IMR-90 (cell line): Measurements from ENCODE around the gene TMEM25. TPM values are rescaled to one million over a fixed set of nuclear protein-coding genes. Genes with fewer than 3 reads are reported as not detected.
"Not testable (repeated sequence)": the region's sequence is repeated elsewhere in the genome, so short reads cannot be mapped to it uniquely, and the experiment has no call there.

ENCODE experiments used
- ATAC-seq: fragments of 200-7000 bp; cut with Tn5 transposase; 2 replicates; pipeline ENCODE4 v1.9.1; 2020; ENCODE audit warnings: low read depth, mild to moderate bottlenecking, moderate library complexity
- BruUV-seq: library from RNA; stranded (reverse); fragments of 400-500 nt; replicated peaks from 2 replicates; lab custom pipeline; 2021; lab: Mats Ljungman, UMichigan
- CTCF ChIA-PET: fragments of 300-600 bp; formaldehyde crosslinking; extraction: SDS; loops from one replicate; lab custom pipeline; 2021; ENCODE audit warnings: antibody characterized with exemption; lab: Yijun Ruan, JAX
- POLR2A ChIA-PET: fragments of 300-600 bp; sonication (Branson Sonifier 250); formaldehyde crosslinking; loops from one replicate; lab custom pipeline; 2022; ENCODE audit warnings: antibody characterized with exemption; ENCODE audit not compliant: unreplicated experiment; lab: Charles Lee
- DNase-seq: peaks from one replicate; pipeline ENCODE4 v3.0.0; 2013
- H2AFZ ChIP-seq: replicated peaks from 2 replicates; pipeline ENCODE3; 2013; ENCODE audit warnings: low read length, mild to moderate bottlenecking; ENCODE audit not compliant: poor library complexity
- H2AK5ac ChIP-seq: 2 replicates; pipeline ENCODE4 v1.6.1; 2013; ENCODE audit warnings: low read depth, low read length, inconsistent platforms
- H2AK9ac ChIP-seq: replicated peaks from 2 replicates; pipeline ENCODE3; 2013; ENCODE audit warnings: mild to moderate bottlenecking, low read depth, low read length, moderate library complexity; ENCODE audit not compliant: poor library complexity
- H2BK120ac ChIP-seq: 2 replicates; pipeline ENCODE4 v1.6.1; 2013; ENCODE audit warnings: low read depth, low read length, inconsistent platforms
- H2BK15ac ChIP-seq: 3 replicates; pipeline ENCODE4 v1.6.1; 2013; ENCODE audit warnings: low read depth, low read length, inconsistent platforms
- H2BK20ac ChIP-seq: 2 replicates; pipeline ENCODE4 v1.6.1; 2013; ENCODE audit warnings: low read depth, mild to moderate bottlenecking, inconsistent platforms, low read length, moderate library complexity
- H2BK5ac ChIP-seq: 2 replicates; pipeline ENCODE4 v1.6.1; 2013; ENCODE audit warnings: mild to moderate bottlenecking, low read depth, low read length, inconsistent platforms; ENCODE audit not compliant: poor library complexity, severe bottlenecking
- H3K14ac ChIP-seq: replicated peaks from 2 replicates; pipeline ENCODE4 v1.6.1; 2013; ENCODE audit warnings: low read depth, low read length, inconsistent platforms
- H3K18ac ChIP-seq: 2 replicates; pipeline ENCODE4 v1.6.1; 2013; ENCODE audit warnings: low read depth, low read length, control low read depth
- H3K23ac ChIP-seq: 2 replicates; pipeline ENCODE4 v1.6.1; 2013; ENCODE audit warnings: low read depth, low read length, inconsistent platforms
- H3K27ac ChIP-seq: 2 replicates; pipeline ENCODE4 v1.5.1; 2013; ENCODE audit warnings: mild to moderate bottlenecking, control low read depth, low read length; ENCODE audit not compliant: insufficient read depth
- H3K27me3 ChIP-seq: 2 replicates; pipeline ENCODE4 v1.6.1; 2013; ENCODE audit warnings: low read length; ENCODE audit not compliant: control insufficient read depth, insufficient read depth
- H3K36me3 ChIP-seq: 2 replicates; pipeline ENCODE4 v1.6.1; 2013; ENCODE audit warnings: low read length, mixed read lengths; ENCODE audit not compliant: control insufficient read depth, insufficient read depth
- H3K4ac ChIP-seq: 2 replicates; pipeline ENCODE4 v1.6.1; 2013; ENCODE audit warnings: low read depth, low read length, inconsistent platforms
- H3K4me1 ChIP-seq: 2 replicates; pipeline ENCODE4 v1.6.1; 2013; ENCODE audit warnings: low read length, mixed read lengths; ENCODE audit not compliant: control insufficient read depth, insufficient read depth
- H3K4me2 ChIP-seq: 2 replicates; pipeline ENCODE4 v1.6.1; 2013; ENCODE audit warnings: low read depth, mild to moderate bottlenecking, control low read depth, low read length, moderate library complexity
- H3K4me3 ChIP-seq: 2 replicates; pipeline ENCODE4 v1.5.1; 2013; ENCODE audit warnings: low read depth, mild to moderate bottlenecking, control low read depth, low read length, moderate library complexity; ENCODE audit not compliant: insufficient read depth
- H3K56ac ChIP-seq: 2 replicates; pipeline ENCODE4 v1.6.1; 2013; ENCODE audit warnings: low read length, inconsistent platforms; ENCODE audit not compliant: insufficient read depth; ENCODE audit errors: extremely low read depth
- H3K79me1 ChIP-seq, 2 experiments: 2 replicates each; pipeline ENCODE4 v1.6.1; 2013; ENCODE audit warnings: low read length in 2 of 2, inconsistent platforms in 1 of 2, low read depth in 1 of 2
- H3K9ac ChIP-seq: 2 replicates; pipeline ENCODE4 v1.6.1; 2013; ENCODE audit warnings: low read depth, low read length, control low read depth
- H3K9me1 ChIP-seq: 2 replicates; pipeline ENCODE4 v1.6.1; 2013; ENCODE audit warnings: low read length, inconsistent platforms; ENCODE audit not compliant: insufficient read depth
- H3K9me3 ChIP-seq: 2 replicates; pipeline ENCODE4 v1.6.1; 2013; ENCODE audit warnings: low read length; ENCODE audit not compliant: control insufficient read depth, insufficient read depth
- H4K20me1 ChIP-seq: 2 replicates; pipeline ENCODE4 v1.6.1; 2013; ENCODE audit warnings: low read length, inconsistent platforms; ENCODE audit not compliant: insufficient read depth
- H4K5ac ChIP-seq: 2 replicates; pipeline ENCODE4 v1.6.1; 2013; ENCODE audit warnings: mild to moderate bottlenecking, low read depth, low read length, control low read depth
- H4K8ac ChIP-seq, 2 experiments: 2 replicates each; pipeline ENCODE4 v1.6.1; 2013; ENCODE audit warnings: low read depth in 2 of 2, low read length in 2 of 2, control low read depth in 1 of 2, inconsistent platforms in 1 of 2
- H4K91ac ChIP-seq: 2 replicates; pipeline ENCODE4 v1.6.1; 2013; ENCODE audit warnings: low read depth, low read length, inconsistent platforms; ENCODE audit not compliant: insufficient read depth
- WGBS, 2 experiments: methylation state at CpG; one replicate each; pipeline versions ENCODE4 v1.1.5 to v1.1.7; 2013; ENCODE audit warnings: missing lambda C conversion rate in 2 of 2; ENCODE audit not compliant: insufficient read length in 1 of 2; ENCODE audit errors: extremely low coverage in 2 of 2; 5-methylcytosine and 5-hydroxymethylcytosine counted together
- dilution Hi-C: fragments of 300-500 bp; cut with HindIII; formaldehyde crosslinking; loops from one replicate; pipeline ENCODE4 v1.14.3; 2018; ENCODE audit warnings: low sequenced_read_pairs; ENCODE audit not compliant: unreplicated experiment
- in situ Hi-C: fragments of 300-500 bp; cut with MboI; formaldehyde crosslinking; loops from 3 replicates; pipeline ENCODE4 v1.14.3; 2019; ENCODE audit warnings: low sequenced_read_pairs, inconsistent platforms, mixed read lengths
- intact Hi-C: fragments of 100-400 bp; cut with micrococcal nuclease; formaldehyde crosslinking; loops from 2 replicates; pipeline ENCODE4 v1.10.0; 2022
- polyA plus RNA-seq, 3 experiments: library from polyadenylated mRNA; depleted of rRNA; stranded (reverse); fragments of >200 nt; gene quantifications; 2 replicates each; pipeline ENCODE4 v1.2.3, GENCODE V29; 2012; ENCODE audit warnings: low replicate concordance in 1 of 3
- total RNA-seq: library from RNA; depleted of rRNA; stranded (reverse); fragments of >200 nt; gene quantifications from 2 replicates; pipeline ENCODE4 v1.2.3, GENCODE V29; 2012

TMEM25 gene
- total and polyA plus RNA-seq, 2 of the 4 experiments (the other 2 are of a cell fraction): 14.0 to 37.1 TPM

- H3K4me2 ChIP-seq, H4K91ac ChIP-seq, CTCF ChIA-PET, intact Hi-C loops, H3K4me1 ChIP-seq, H3K9ac ChIP-seq, H2BK20ac ChIP-seq, H3K4me3 ChIP-seq, H3K14ac ChIP-seq, H2AK5ac ChIP-seq, H3K23ac ChIP-seq, H2AFZ ChIP-seq, DNase-seq, H3K79me1 ChIP-seq, H2BK5ac ChIP-seq, BruUV-seq, POLR2A ChIA-PET, H3K27me3 ChIP-seq, H3K56ac ChIP-seq, H2BK120ac ChIP-seq, H3K4ac ChIP-seq, H4K20me1 ChIP-seq, H4K8ac ChIP-seq, H2BK15ac ChIP-seq, in situ Hi-C loops, H3K9me1 ChIP-seq, ATAC-seq, H3K18ac ChIP-seq, H2AK9ac ChIP-seq, H4K5ac ChIP-seq, H3K9me3 ChIP-seq, H3K27ac ChIP-seq, dilution Hi-C loops: not testable (repeated sequence)
- peaks cover 45% of the 10 kb centered on the region for H3K36me3 ChIP-seq
- WGBS, 2 experiments: no CpG with 5 or more reads among the region's 1 CpG
These were observed 49.8 kb upstream of the TMEM25 start for GRCh38 chr11:118481238-118481637.
